ENCODE data around the gene ABLIM2. TPM values are rescaled to one million over a fixed set of nuclear protein-coding genes. Genes with fewer than 3 reads are reported as not detected.

ABLIM2 gene
- total RNA-seq, 4 donors from 2014 or later = 9.2 to 24.0 (median 12.3) TPM

DNA sequence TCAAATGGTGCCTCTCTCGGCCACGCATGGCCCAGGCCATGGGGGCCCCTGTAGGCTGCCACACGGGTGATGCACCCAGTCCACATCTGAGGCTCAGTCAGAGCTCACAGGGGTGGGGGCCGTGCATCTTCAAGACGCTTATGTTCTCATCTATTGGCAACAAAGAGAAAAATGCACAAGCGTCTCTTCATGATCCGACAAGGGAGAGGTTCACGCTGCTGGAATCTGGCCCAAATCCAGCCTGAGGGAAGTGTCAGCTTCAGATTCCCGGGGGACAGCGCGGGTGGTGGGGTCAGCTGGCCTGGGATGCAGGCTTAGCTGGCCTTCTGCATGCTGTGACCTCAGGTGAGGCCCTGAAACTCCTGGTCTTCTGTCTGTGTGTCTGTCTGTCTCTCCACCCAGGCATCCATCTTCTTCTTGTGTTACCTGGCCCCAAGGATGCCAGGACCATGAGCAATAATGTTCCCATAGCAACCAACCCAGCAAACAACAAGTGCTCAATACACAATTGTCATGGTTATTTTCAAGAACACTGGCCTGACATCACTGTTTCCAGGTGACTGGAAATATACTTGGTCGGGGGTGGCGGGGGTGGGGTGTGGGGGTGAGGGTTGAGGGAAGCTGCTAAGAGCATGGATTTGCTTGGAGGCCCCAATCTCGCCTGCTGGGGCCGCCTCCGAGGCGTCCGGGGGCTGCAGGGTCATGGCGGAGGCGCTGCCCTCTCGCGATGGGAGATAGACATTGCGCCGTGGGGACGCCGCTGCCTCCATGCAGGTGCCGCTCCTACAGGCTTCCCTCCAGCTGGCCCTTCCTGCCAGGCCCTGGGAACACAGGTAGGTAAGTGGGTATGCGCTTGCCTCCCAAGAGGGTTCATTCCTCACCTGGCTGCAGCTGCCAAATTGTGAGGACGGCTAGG lies 48.3 kb downstream of the ABLIM2 start:
- H3K27ac ChIP-seq = no peak overlapping the region
- no peaks in the 10 kb centered on the region for H3K36me3 ChIP-seq
- no peaks in the 10 kb centered on the region for H3K27me3 ChIP-seq
- no peaks in the 10 kb centered on the region for H3K9me3 ChIP-seq
- peaks cover 0 to 9% of the 10 kb centered on the region in 2 donors for H3K4me1 ChIP-seq
- H3K4me3 ChIP-seq (replicated peaks in 1 of 3) = no peak overlapping the region
- WGBS, 2 donors = 63 to 66% methylated on average over 25 to 27 of the region's 29 CpGs
- TF ChIP-seq CTCF (IDR thresholded peaks at IDR 0.05) = peak in 1 of 6 experiments; percentile 13
- TF ChIP-seq POLR2A (IDR thresholded peaks at IDR 0.05) = no peak
- intact Hi-C loops (cut with DNase I) = no loop called here
- no peak for DNase-seq

GRCh38 chr4:8109406-8110065 lies 49.1 kb downstream of the ABLIM2 start:
- no peak for TF ChIP-seq POLR2A (IDR thresholded peaks at IDR 0.05)
- no peak for TF ChIP-seq CTCF (IDR thresholded peaks at IDR 0.05)
- no peak for DNase-seq
- WGBS, 2 donors = 95 to 96% methylated on average over 20 of the region's 20 CpGs
- Histone ChIP-seq H3K4me1 (peaks cover 0 to 9% of the 10 kb centered on the region in 2 donors), H3K27me3 (no peaks in the 10 kb centered on the region), H3K9me3 (no peaks in the 10 kb centered on the region), H3K27ac (no peak overlapping the region), H3K36me3 (no peaks in the 10 kb centered on the region), H3K4me3 (replicated peaks in 1 of 3) (no peak overlapping the region)
- intact Hi-C loops (cut with DNase I) = no loop called here

DNA sequence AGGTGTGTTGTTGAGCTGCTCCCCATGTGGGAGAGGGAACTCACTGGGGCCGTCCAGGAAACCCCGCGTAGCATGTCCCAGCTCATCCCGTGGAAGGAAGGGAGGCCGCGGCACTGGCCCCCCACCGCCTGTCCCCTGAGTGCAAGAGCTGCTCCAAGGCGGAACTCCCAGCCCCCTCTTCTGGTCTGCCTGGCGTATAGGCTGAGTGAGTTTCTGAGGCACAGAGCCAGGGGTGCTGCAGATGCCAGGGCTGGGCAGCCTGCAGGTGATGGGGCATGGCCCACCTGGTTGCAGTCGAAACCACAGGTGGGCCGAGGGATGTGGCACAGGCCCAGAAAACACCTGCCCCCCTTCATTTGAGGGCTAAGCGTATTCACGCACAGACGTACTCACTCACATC lies 49.6 kb downstream of the ABLIM2 start:
- H3K36me3 ChIP-seq = no peaks in the 10 kb centered on the region
- WGBS, 2 donors = 80 to 93% methylated on average over 9 to 14 of the region's 14 CpGs
- DNase-seq = no peak
- no peaks in the 10 kb centered on the region for H3K27me3 ChIP-seq
- no peak overlapping the region for H3K4me3 ChIP-seq (replicated peaks in 1 of 3)
- TF ChIP-seq POLR2A (IDR thresholded peaks at IDR 0.05) (no peak), CTCF (IDR thresholded peaks at IDR 0.05) (no peak)
- peaks cover 0 to 8% of the 10 kb centered on the region in 2 donors for H3K4me1 ChIP-seq
- H3K9me3 ChIP-seq = no peaks in the 10 kb centered on the region
- intact Hi-C loops (cut with DNase I) = no loop called here
- H3K27ac ChIP-seq = no peak overlapping the region

- no peak overlapping the region for H3K27ac ChIP-seq
- no peak for DNase-seq
- no peaks in the 10 kb centered on the region for H3K27me3 ChIP-seq
- WGBS, 2 donors = 90 to 97% methylated on average over 10 to 14 of the region's 20 CpGs
- intact Hi-C loops (cut with DNase I) = no loop called here
- peaks cover 0 to under 1% of the 10 kb centered on the region in 2 donors for H3K4me1 ChIP-seq
- H3K4me3 ChIP-seq (replicated peaks in 1 of 3) = no peak overlapping the region
- no peaks in the 10 kb centered on the region for H3K36me3 ChIP-seq
- H3K9me3 ChIP-seq = no peaks in the 10 kb centered on the region
- TF ChIP-seq CTCF (IDR thresholded peaks at IDR 0.05) = no peak
- no peak for TF ChIP-seq POLR2A (IDR thresholded peaks at IDR 0.05)
Observed at GRCh38 chr4:8108261-8108660, 50.4 kb downstream of the ABLIM2 start.
